ENCODE results near the gene ATP5F1D. TPM values are rescaled to one million over a fixed set of nuclear protein-coding genes. Genes with fewer than 3 reads are reported as not detected.

ATP5F1D gene
- total and polyA plus RNA-seq, 2 of the 13 experiments (the other 11 are each of a cell fraction or from before 2014, with no cell fraction given), result 39.4 to 78.7 TPM

- TF ChIP-seq ZNF703 (CRISPR knock-in tag; IDR thresholded peaks at IDR 0.05; ENCODE audit: borderline replicate concordance) (no peak; the same call in 1 of the 2 replicates), ZNF33B (CRISPR knock-in tag; IDR thresholded peaks at IDR 0.05) (no peak), ZHX2 (IDR thresholded peaks at IDR 0.05; ENCODE audit: low read depth) (peak; percentile 85), ZHX2 (CRISPR knock-in tag; IDR thresholded peaks at IDR 0.05; ENCODE audit: borderline replicate concordance) (no peak), PHF5A (CRISPR knock-in tag; IDR thresholded peaks at IDR 0.05; ENCODE audit: low read depth, unreplicated experiment) (peak; percentile 23), ZNF333 (CRISPR knock-in tag; IDR thresholded peaks at IDR 0.05; ENCODE audit: borderline replicate concordance) (0 out of 2 replicates have a peak, but pooled peaks have one; percentile 60), ERF (CRISPR knock-in tag; IDR thresholded peaks at IDR 0.05) (peak; percentile 66), ZFY (CRISPR knock-in tag; IDR thresholded peaks at IDR 0.05) (peak; percentile 88), POGK (CRISPR knock-in tag; conservative IDR thresholded peaks at IDR 0.05) (peak; percentile 6; the same call in 1 of the 2 replicates), FOSL2 (CRISPR knock-in tag; IDR thresholded peaks at IDR 0.05) (peak; percentile 29), HNRNPH1 (optimal IDR thresholded peaks at IDR 0.05; ENCODE audit: low read depth, low read length) (no peak), ZSCAN25 (CRISPR knock-in tag; IDR thresholded peaks at IDR 0.05) (peak; percentile 67; the same call in 1 of the 2 replicates), FOXA3 (CRISPR knock-in tag; IDR thresholded peaks at IDR 0.05) (peak; percentile 39), ZNF503 (CRISPR knock-in tag; IDR thresholded peaks at IDR 0.05) (peak; percentile 22; the same call in 1 of the 2 replicates), YEATS4 (CRISPR knock-in tag; IDR thresholded peaks at IDR 0.05; ENCODE audit: borderline replicate concordance) (peak; percentile 65; the same call in 1 of the 2 replicates), NFATC3 (CRISPR knock-in tag; IDR thresholded peaks at IDR 0.05) (no peak), ZNF557 (CRISPR knock-in tag; IDR thresholded peaks at IDR 0.05) (no peak), ZNF143 (CRISPR knock-in tag; IDR thresholded peaks at IDR 0.05) (peak; percentile 95)
These were observed at the start of gene ATP5F1D (continued) for GRCh38 chr19:1241417-1242095.

Data from HepG2 (cell line).